Dedifferentiated amniotic fluid mesenchymal stem cell (primary cell): ENCODE measurements around the gene BABAM1.

Source experiments
- DNase-seq: peaks from one replicate; pipeline ENCODE4 v3.0.0-alpha.2; 2016; ENCODE audit errors: extremely low spot score

BABAM1 gene

DNA sequence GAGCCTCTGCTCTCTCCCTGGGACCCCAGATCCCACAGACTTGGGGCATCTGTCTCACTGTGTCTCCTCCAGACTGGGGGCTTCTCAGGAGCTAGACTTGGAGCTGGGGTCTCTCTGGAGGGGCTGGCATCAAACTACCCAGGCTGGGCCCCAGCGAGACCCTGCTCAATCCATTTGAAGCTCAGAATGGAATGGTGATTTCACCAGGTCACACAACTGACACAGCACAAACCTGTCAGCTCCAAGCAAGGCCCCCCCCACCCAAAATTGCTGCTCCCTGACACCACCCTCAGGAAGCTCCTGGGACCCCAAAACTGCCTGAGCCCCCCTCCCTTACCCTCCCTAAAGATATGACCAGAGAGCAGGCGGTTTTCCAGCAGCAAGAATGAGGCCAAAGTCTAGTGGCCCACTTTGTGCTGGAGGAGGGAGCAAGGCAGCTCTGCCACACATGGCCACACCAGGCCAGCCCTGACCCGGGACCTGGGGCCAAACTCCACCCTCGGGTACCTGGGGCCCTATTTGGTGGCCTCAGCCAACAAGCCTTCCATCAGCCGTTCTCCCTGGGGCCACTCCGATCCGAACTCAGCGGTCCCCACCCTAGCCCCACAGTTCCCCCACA is 23.9 kb upstream of the BABAM1 start:
- no peak for DNase-seq

DNA sequence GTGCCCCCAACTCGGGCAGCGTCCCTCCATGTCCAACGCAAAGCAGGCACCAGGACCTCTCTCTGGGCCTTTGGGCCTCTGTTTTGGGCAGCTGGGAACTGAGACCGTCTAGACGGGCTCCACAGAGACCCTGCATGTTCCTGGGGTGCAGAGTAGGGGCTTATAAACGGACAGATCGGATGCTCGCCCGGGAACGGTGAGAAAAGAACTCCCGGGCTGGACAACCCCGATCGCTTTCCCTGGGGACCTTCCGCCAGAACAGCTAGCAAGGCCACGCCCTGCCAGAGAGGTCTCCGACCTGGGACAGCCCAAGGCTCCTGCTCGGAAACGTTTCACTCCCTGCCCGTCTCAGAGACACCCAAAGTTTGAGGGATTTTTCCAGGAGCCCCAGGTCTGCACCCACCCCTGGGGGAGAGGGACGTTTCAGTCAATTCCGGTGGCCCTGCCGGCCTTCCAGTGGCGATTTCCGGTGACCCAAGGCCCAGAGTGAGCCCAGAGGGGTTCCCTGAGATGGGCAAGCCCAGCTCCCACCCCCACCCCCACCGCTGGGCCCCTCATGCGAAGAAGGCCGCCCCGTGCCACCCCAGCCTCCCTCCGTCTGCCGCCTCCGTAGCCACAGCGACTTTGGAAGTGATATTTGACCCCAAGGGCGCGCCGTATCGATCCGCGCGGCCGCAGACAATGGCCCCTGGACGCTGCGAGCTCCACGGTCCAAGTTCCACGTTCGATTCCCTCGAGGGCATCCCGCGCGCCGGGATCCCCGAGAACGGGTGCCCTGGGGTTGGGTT is 23.2 kb upstream of the BABAM1 start:
- DNase-seq, result no peak

DNA sequence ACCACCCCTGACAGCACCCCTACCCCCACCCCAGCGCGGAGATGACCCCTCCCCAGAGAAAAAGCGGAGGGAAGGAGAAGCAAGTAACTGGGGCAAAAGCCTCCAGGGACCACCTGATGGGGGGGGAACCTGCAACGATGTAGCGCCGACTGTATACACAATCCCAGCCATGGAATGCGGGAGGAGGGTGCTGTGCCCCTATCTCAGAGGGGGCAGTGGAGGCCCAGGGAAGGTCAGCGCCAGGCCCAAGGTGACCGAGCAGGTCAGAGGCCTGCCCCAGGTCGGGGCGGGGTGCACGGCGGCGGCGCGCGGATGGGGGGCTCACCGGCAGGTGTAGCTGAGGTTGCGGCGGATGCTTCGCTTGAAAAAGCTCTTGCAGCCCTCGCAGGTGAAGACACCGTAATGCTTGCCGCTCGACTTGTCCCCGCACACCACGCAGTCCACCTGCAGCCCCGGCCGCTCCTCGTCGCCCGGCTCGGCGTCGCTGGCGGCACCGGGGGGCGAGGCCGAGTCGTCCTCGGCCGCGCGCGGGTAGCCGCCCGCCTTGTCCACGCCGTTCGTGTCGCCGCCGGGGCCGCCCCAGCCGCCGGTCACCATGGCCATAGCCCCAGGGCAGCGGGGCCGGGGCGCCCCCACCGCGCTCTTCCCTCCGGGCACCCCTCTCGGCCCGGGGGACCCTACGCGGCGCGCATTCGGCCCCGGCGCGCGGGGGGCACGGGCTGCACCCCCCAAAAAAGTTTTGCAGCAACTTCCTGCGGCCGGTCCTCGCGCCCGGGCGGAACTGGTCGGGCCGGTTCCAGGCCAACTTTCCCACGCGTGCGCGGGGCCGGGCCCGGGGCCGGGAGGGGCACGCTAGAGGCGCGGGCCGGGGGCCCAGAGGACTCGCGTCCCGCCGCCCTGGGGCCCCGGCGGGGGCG is 22.4 kb upstream of the BABAM1 start:
- DNase-seq, result no peak

DNA sequence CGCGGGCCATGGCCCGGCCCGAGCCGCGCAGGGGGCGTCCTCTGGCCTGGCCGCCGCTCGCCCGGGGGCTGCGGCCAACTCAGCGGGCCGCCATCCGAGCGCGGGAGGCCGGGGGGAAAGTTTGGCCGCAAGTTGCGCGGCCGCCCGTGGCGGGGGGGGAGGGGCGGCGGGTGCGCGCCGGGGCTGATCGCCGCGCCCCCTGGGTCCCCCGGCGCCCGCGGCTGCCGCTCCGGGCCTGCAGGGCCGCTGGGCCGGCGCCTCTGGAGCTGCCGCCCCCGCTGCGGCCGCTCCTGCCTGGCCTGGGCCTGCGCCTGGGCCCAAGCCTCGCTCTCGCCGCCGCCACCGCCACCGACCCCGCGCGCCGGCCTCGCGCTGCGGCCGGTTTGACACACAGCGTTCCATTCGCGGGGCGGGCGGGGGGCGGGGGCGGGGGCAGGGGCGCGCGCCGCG is 21.7 kb upstream of the BABAM1 start, which contains the start of gene NR2F6:
NR2F6 (minus strand) TSS at position 385 of the 450 bp plus-strand sequence. CDS start 699 bp downstream, outside the sequence.
- no peak for DNase-seq

DNA sequence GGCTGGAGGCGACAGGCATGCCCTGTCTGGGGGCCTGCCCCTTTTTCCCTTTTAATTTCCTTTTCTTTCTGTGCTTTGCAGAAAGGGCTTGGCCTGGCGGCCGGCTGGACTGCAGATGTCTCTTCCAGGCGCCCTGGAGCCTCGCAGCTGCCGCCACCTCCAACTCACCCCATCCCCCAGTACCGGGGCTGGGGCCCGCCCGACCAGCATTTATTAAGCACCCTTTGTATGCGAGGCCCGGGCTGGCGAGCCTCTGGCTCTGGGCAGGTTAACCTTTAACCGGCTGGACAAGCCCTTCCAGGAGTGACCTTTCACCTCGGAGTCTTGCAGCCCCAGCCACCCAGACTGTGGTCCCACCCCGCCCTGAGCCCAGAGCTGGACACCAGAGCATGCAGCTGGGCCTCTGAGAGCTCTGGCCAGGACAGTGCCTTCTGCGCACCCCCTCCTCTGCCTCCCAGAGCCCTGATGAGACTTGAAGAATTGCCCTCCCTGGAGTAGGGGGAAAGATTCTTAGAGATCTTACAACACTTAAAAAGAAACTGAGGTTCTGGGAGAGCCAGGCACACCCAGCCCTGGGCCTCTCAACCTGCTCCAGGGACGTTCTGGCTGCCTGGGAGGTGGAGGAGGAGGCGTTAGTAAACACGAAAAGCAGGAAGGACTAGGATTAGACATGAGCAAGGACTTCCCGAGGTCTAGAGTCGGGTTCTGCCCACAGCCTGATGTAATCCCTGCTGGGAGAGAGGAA is 20.4 kb upstream of the BABAM1 start:
- no peak for DNase-seq

DNA sequence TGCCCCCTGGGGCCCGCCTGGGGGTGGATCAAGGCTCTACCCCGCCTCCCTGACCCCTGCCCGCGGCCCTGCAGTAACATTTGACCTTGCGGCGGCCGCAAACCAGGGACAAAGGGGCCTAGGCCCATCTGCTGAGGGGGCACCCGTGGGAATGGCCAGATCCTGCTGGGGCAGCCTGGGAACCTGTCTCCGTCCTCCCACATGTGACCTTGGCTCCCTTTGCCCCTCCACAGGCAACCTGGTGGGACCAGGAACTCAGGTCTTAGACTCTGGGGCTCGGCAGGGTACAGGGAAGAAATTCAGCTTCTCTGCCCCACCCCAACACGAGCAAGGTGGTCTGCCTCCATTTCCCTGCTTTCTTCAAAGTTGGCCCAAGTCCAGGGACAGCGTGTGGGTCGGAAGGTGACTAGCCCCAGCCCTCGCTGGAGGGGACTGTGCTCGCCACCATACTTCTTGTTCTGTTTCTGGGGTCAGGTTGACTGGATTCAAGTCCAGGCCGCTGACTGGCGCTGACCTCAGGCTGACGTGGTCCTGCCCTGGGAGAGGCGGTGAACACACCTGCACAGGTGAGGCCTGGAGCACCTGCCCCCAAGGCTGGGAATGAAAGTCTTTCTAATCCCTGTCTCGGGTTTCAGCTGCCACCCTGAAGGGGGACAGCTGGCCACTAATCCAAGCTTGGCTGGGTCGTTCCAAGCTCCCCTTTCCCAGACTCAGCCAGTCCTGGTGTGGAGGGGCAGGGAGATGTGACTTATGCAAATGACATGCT is 19.0 kb upstream of the BABAM1 start:
- no peak for DNase-seq

DNA sequence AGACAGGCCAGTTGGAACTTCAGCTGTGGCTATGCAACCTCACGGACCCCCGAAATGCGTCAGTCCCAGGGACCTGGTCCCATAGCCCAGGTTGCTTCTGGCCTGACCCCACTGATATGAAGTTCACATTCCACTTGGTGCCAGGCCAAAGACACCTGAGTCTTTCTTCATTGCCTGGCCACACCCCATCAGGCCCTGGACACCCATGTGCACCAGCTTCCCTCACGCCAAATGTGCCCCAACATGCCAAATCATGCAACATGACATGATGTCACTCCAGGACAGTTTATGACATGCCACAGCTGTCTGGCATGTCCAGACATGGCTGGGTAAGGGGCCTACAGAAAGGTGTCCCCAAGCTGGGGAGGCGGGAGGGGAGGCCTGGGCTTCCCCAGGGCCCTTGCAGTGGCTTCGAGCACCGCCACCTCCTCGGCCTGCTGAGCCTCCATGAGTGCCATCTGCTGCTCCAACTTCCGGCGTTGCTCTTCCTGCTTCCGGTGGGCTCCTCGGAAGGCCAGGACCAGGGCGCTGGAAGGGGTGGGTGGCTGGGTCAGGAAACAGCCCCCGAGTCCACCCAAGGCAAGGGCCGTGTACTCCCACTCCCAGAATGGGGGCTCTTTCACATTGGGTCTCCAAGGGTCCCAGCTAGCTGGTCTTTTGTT is 17.2 kb upstream of the BABAM1 start:
- DNase-seq, result no peak

DNA sequence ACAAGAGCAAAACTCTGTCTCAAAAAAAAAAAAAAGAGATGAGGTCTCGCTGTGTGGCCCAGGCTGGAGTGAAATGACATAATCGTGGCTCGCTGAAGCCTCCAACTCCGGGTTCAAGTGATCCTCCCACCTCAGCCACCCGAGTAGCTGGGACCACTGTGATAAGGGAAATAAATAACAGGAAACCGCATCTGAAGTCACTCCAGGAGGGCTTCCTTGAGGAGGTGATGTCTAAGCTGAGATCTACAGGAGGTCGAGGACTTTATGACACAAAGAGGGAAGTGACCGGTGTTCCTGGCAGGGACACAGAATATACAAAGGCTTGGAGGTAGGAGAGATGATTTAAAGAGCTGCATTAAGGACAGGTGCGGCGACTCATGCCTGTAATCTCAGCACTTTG is 12.6 kb upstream of the BABAM1 start:
- no peak for DNase-seq

DNA sequence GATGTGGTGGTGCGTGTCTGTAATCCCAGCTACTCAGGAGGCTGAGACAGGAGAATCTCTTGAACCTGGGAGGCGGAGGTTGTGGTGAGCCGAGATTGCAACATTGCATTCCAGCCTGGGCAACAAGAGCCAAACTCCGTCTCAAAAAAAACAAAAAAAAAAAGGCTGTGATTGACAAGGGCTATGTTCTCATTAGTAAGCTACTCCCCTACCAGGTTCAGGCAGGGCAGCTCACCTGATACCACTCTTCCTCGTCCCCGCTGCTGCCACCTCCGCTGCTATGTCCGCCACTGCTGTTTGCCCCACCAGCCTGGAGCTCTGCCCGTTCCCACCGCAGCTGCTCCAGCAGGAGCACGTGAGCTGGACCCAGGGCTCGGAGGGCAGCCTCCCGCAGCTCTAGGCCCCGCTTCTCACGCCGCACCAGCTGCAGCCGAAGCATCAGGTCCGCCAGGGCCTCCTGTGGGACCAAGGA is 12.1 kb upstream of the BABAM1 start:
- no peak for DNase-seq

DNA sequence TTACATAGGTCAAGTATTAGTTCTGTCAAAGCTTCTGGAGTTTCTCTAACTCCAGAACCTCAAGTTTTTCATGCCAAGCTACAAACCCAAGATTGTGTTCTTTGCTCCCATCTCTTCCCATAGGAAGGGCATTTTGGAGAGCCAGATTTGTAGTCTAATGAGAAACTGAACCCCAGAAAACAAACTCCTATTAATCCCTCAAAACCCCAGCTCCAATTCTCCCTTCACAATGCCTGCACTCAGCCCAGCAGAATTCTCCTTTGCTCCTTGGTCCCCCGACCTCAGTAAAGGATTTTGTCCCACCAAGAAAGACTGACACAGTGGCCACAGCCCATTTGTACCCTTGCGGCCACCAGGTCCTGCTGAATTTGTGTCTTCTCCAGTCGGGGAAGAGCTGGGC is 11.1 kb upstream of the BABAM1 start:
- no peak for DNase-seq

DNA sequence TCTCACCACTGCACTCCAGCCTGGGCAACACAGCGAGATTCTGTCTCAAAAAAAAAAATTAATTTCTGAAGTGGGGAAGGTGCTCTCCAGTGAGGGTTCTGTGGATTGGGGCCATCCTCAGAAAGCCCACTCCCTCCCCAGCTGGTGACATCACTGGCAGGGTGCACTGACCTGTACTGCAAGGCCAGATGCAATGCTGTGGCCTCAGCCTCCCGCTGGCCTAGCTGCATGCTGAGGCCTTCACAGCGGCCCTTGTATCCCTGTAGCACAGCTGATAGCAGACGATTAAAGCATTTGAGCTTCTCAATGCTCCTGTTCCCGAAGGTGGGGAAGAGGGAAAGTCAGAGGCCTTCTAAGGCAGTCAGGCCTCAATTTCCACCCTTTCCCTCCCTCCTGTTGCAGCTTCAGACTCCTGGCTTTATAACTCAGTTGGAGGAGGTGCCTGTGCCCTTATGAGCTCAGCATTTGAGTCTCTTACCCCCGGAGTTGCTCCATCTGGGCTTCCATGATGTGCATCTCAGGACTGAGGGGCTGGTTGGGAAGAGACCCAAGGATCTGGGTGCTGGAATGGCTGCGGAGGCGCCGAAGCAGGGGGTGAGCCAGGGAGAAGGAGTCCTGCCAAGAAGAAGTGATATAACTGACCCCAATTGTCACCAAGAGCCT is 8.0 kb upstream of the BABAM1 start:
- DNase-seq, result no peak

DNA sequence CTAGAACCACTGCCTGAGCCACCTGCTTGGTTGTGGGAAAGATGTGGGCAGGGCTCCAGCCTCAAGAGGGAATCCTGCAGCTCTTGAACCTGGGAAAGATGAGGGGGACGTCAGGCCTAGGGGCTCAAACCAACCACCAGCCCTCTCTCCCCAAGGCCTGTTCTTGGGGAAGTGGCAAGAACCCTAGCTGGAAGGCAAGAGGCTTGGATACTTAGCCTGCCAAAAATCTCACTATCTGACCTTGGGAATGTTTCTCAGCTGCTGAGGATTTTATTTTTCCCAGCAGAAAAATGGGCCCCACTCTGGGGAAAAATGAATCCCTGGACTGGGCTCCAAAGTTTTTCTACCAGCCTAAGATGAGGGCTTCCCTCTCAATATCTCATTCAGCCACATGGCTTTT is 7.3 kb upstream of the BABAM1 start:
- DNase-seq, result no peak

DNA sequence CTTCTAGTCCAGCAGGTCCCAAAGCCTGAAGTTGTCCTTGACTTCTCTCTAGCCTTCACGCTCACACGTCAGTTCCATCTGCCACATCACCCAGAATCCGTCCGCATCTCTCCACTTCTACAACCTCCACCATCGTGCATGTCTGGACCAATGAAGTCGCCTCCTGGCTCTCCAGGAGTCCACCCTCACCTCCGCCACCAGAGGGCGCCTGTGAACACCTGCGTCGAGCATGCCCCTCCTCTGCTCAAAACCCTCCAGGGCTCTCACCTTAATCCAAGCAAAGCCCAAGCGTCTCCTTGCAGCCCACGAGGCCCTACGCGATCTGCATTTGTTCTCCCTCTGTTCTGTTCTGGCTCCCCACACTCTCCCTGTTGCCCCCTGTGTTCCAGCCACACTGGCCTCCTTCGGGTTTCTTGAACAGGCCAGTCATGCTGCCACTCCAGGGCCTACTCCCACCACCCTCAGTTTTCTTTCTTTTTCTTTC is 6.4 kb upstream of the BABAM1 start:
- no peak for DNase-seq

DNA sequence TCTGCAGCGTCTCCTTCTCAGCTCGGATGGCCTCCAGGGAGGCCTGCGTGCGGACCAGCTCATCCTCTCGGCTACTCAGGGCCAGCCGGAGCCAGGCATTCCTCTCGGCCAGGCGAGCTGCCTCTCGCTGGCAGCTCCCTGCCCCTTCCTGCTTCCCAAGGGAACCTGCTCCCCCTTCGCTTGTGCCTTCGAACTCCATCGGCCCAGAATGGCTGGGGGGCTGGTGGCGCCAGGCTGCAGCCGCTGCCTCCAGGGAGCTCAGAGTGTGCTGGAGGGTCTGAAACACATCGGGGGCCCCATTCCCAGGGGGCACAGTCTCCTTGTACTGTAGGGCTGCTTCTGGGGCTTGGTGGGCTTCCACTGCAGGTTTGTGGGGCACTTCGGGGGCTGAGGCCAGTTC is 4.7 kb upstream of the BABAM1 start:
- DNase-seq, result no peak

DNA sequence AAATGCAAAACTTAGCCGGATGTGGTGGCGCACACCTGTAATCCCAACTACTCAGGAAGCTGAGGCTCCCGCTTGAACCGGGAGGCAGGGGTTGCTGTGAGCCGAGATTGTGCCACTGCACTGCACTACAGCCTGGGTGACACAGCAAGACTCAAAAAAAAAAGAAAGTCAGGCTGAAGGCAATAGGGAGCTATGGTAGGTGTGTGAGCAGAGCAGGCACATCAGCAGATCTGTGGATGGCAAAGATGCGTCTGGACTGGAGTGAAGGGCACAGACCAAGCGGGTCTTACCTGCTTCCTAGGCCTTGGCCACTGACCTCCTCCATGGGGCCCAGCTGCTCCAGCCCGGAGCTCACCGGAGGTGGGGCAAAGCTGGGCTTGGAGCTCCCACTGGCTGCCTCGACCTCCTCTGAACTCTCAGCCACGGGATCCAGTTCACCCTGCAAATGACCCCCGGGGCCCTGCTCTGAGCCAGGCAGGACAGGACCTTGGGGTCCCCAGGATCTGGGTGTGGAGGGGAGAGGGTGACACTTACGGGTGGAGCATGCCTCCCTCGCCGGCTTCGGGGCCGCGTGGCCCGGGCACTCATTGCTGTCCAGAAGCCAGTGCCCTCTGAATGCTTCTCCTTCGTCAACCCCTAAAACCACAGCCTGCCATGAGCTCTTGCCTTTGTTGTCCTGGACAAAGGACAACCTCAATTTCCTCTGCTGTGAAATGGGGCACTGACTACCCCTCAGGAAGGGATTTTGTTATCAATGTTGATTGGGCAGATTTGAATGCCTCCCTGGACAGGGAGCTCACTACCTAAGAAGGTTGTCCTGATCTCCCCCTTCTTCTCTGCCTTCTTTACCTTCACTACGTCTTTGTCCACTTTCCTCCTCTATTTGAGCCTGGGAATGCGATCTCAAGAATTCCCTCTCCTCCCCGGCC is 3.3 kb upstream of the BABAM1 start:
- DNase-seq, result no peak

DNA sequence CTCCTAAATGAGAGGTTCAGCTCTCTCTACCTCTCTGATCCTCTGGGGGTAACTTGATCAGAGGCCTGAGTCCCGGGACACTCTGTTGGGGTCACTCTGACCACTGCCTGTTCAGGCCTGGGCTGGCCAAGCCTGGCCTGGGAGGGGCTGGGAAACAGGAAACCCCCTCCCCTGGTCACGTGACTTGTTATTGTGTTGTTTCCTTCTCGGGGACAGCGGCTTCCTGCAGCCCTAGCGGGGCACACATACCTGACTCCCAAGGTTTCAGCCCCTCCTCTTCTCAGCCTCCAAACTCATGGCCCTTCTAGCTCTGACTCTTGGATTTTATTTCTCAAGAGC is 2.6 kb upstream of the BABAM1 start, which contains the start of gene USHBP1:
USHBP1 (minus strand) TSS at position 105 of the 339 bp plus-strand sequence. CDS start 446 bp downstream, outside the sequence.
- DNase-seq, result no peak

DNA sequence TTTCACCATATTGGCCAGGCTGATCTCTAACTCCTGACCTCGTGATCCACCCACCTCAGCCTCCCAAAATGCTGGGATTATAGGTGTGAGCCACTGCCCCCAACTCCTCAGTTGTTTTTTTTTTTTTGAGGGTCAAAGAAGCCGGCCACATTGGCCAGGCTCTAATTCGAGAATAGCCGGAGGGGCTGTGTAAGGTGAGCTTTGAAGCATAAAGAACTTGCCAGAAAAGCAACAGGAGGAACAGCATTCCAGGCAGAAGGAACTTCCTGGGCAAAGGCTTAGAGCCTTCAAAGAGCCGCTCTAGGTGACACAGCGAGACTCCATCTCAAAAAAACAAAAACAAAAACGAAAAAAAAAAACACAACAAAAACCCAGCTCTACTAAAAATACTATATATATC is 1.2 kb upstream of the BABAM1 start:
- DNase-seq, result no peak

DNA sequence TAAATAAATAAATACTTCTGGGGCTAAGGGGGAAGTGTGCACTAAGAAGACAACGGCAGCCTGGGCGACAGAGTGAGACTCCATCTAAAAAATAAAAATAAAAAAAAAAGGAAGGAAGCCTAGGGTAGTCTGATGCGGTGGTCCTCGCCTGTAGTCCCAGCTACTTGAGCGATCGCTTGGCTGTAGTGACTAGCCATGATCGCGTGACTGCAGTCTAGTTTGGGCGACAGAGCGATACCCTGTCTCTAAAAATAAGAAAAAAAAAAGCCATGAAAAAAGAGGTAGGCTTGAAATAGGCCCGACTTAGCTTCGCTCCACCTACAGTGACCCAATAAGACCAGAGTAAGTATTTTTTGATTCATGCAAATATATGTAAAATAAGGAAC is 661 bp upstream of the BABAM1 start:
- DNase-seq, result no peak
